CD4-positive, alpha-beta T cell treated with Interleukin-6 for 4 hours (primary cell): Measurements from ENCODE around the gene GET3.
"Not testable (repeated sequence)": the region's sequence is repeated elsewhere in the genome, so short reads cannot be mapped to it uniquely, and the experiment has no call there.

Experiments
- DNase-seq: peaks from one replicate; pipeline ENCODE4 v3.0.0-alpha.2; 2020; ENCODE audit warnings: mixed read lengths

Gene GET3

GRCh38 chr19:12793290-12794195 is 56.2 kb downstream of the GET3 start:
- DNase-seq = peak; percentile 95

- DNase-seq = no peak
Observed at GRCh38 chr19:12794196-12794941, 57.1 kb downstream of the GET3 start.

- no peak for DNase-seq
Observed at GRCh38 chr19:12794971-12795381, 57.7 kb downstream of the GET3 start.

GRCh38 chr19:12796146-12797071 is 59.1 kb downstream of the GET3 start:
- peak; percentile 82 for DNase-seq

- DNase-seq = no peak
Observed at GRCh38 chr19:12797141-12797587, 59.9 kb downstream of the GET3 start.

- not testable (repeated sequence) for DNase-seq
Observed at GRCh38 chr19:12797607-12798006, 60.3 kb downstream of the GET3 start.
